Muscle of leg (tissue), 11 donors: Measurements from ENCODE around the gene TNFSF13. TPM values are rescaled to one million over a fixed set of nuclear protein-coding genes. Genes with fewer than 3 reads are reported as not detected.

ENCODE experiments used
- DNase-seq: peaks from one replicate; pipeline ENCODE4 v3.0.0; 2013
- H3K27ac ChIP-seq: one replicate; pipeline ENCODE4 v1.5.1; 2013; ENCODE audit warnings: mild to moderate bottlenecking, low read length, control low read depth
- H3K27me3 ChIP-seq: one replicate; pipeline ENCODE4 v1.6.1; 2013; ENCODE audit warnings: low read length; ENCODE audit not compliant: control insufficient read depth, insufficient read depth
- H3K36me3 ChIP-seq: one replicate; pipeline ENCODE4 v1.6.1; 2013; ENCODE audit warnings: low read length; ENCODE audit not compliant: control insufficient read depth, insufficient read depth
- H3K4me1 ChIP-seq: one replicate; pipeline ENCODE4 v1.6.1; 2013; ENCODE audit warnings: low read length; ENCODE audit not compliant: control insufficient read depth, insufficient read depth
- H3K4me3 ChIP-seq: one replicate; pipeline ENCODE4 v1.5.1; 2013; ENCODE audit warnings: low read length, control low read depth
- H3K9me3 ChIP-seq: replicated peaks from 2 replicates; pipeline ENCODE4 v1.6.1; 2013; ENCODE audit warnings: low read depth, low read length; ENCODE audit not compliant: control insufficient read depth
- WGBS: methylation state at CpG from one replicate; pipeline ENCODE4 v1.1.5; 2013; ENCODE audit warnings: missing lambda C conversion rate; ENCODE audit not compliant: insufficient coverage; 5-methylcytosine and 5-hydroxymethylcytosine counted together
- polyA plus RNA-seq, 8 donors: library from polyadenylated mRNA; unstranded; fragments of 120-200 nt; gene quantifications; one replicate each; pipeline versions ENCODE4 v1.2.1 to v1.2.3, GENCODE V29; 2013; ENCODE audit warnings: inconsistent platforms in 1 of 8, low replicate concordance in 1 of 8; ENCODE audit not compliant: insufficient read length in 8 of 8, insufficient read depth in 1 of 8
- total RNA-seq: library from RNA; stranded (reverse); fragments of 120-200 nt; gene quantifications from one replicate; pipeline ENCODE4 v1.2.4, GENCODE V29; 2013

Gene TNFSF13
- total and polyA plus RNA-seq, 9 donors = 2.2 to 5.9 (median 4.3) TPM

DNA sequence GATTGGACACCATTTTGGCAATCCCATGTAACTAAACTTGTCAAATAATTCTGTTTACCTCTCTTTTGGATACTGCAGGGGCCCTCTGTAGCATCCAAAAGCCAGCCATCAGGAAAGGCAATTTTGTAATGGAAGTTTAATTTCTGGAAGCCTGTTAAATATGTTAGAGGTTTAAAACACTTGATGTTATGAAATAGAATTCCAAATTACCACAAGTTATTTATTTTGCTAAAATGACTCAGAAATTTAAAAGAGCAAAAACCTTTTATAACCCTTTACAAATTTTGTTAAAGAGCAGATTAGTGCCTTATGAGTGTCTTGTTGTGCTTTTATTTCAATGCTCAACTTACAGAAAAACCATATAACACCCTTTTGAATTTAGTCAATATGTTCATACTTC lies 29.7 kb upstream of the TNFSF13 start:
- H3K4me1 ChIP-seq = no peaks in the 10 kb centered on the region
- no peak overlapping the region for H3K4me3 ChIP-seq
- DNase-seq = no peak
- no peaks in the 10 kb centered on the region for H3K27me3 ChIP-seq
- H3K36me3 ChIP-seq = no peaks in the 10 kb centered on the region
- H3K27ac ChIP-seq = no peak overlapping the region
- H3K9me3 ChIP-seq = peaks cover 15% of the 10 kb centered on the region

DNA sequence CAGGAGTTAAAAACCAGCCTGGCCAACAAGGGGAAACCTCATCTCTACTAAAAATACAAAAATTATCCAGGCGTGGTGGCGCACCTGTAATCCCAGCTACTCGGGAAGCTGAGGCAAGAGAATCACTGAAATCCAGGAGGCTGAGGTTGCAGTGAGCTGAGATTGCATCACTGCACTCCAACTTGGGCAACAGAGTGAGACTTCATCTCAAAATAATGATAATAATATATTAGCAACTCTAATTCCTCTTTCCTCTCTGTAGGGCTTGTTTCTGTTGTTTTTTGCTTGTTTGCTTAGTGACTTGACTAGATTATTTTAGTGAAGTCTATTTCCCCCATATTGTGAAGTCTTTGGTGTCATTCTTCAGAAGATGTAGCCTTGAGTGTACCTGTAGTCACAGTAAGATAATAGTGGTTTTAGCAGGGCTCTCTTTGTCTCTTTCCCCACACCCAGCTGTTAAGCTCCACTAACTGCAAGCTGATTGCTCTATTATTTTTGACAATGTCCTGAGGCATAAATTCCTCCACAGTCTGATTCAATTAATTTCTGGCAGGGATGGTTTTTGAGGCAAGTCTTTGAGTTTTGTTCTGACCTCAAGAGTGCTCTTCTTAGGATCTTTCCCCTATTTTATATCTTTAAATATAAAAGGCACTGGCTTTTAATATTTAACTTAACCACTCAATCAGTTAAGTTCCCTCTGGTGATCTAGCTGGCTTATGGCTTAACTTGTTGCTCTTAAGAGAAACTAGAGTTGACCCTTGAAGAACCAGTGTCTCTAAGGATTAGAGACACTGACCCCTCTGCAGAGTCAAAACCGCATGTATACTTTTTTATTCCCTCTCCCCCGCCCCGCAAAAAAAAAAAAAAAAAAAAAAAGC lies 28.3 kb upstream of the TNFSF13 start:
- no peak overlapping the region for H3K4me3 ChIP-seq
- DNase-seq = no peak
- peaks cover 15% of the 10 kb centered on the region for H3K9me3 ChIP-seq
- WGBS = no CpG with 5 or more reads among the region's 6 CpGs
- H3K27me3 ChIP-seq = no peaks in the 10 kb centered on the region
- H3K4me1 ChIP-seq = no peaks in the 10 kb centered on the region
- H3K27ac ChIP-seq = no peak overlapping the region
- no peaks in the 10 kb centered on the region for H3K36me3 ChIP-seq

GRCh38 chr17:7538050-7538449 lies 20.5 kb upstream of the TNFSF13 start:
- no CpG with 5 or more reads among the region's 3 CpGs for WGBS
- H3K27me3 ChIP-seq = peaks cover 2% of the 10 kb centered on the region
- H3K27ac ChIP-seq = no peak overlapping the region
- H3K4me3 ChIP-seq = no peak overlapping the region
- H3K9me3 ChIP-seq = peaks cover 6% of the 10 kb centered on the region
- no peak for DNase-seq
- H3K4me1 ChIP-seq = no peaks in the 10 kb centered on the region
- H3K36me3 ChIP-seq = no peaks in the 10 kb centered on the region

GRCh38 chr17:7538891-7539545 lies 19.5 kb upstream of the TNFSF13 start:
- H3K27ac ChIP-seq = no peak overlapping the region
- WGBS = 48% methylated on average over 6 of the region's 11 CpGs
- no peaks in the 10 kb centered on the region for H3K36me3 ChIP-seq
- H3K4me3 ChIP-seq = no peak overlapping the region
- H3K9me3 ChIP-seq = peaks cover 6% of the 10 kb centered on the region
- H3K27me3 ChIP-seq = peaks cover 2% of the 10 kb centered on the region
- H3K4me1 ChIP-seq = no peaks in the 10 kb centered on the region
- DNase-seq = no peak

DNA sequence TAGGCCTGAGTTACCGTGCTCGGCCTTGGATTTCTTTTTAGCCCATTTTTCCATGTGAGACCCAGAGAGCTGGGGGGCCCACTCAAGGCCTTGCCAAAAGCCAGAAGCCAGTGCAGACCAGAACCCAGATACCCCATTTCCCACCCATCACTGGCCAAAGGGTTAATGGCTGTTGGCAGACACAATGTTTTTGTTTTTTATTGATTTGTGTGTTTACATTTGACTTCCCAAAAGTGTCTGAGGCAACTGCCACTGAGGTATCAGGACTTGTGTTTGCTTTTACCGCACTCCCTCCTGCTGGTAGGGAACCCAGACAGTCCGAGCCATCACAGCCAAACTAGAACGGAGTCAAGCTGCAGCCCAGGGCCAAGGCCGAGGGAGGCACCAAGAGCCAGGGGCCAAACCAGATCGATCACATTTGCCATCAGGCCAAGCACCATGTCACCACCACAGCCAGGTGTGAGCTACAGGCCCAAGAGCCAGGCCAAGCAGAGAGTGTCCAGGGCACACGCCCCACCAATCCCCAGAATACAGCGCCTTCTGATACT lies 17.4 kb upstream of the TNFSF13 start:
- no peak for DNase-seq
- no peaks in the 10 kb centered on the region for H3K4me1 ChIP-seq
- no peaks in the 10 kb centered on the region for H3K36me3 ChIP-seq
- H3K27ac ChIP-seq = no peak overlapping the region
- no peak overlapping the region for H3K4me3 ChIP-seq
- 84% methylated on average over 7 of the region's 9 CpGs for WGBS
- peaks cover 6% of the 10 kb centered on the region for H3K9me3 ChIP-seq
- H3K27me3 ChIP-seq = peaks cover 2% of the 10 kb centered on the region

DNA sequence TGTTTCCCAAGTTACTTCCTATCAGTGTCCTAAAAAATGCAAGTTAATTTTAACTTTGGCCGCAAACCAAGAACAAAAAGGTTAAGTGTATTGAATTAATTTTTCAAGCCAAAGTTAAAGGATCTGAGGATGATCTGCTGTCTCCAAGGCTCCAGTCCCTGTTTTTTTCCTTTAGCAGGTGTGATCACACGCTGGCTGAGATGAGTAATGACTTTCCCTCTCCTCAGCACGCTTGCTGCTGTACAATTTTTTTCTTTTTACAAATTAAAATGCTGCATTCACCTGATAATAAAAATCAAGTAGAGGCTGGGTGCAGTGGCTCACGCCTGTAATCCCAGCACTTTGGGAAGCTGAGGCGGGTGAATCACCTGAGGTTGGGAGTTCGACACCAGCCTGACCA lies 13.6 kb upstream of the TNFSF13 start:
- Histone ChIP-seq H3K27ac (no peak overlapping the region), H3K36me3 (no peaks in the 10 kb centered on the region), H3K27me3 (no peaks in the 10 kb centered on the region), H3K9me3 (no peaks in the 10 kb centered on the region), H3K4me1 (peaks cover 11% of the 10 kb centered on the region), H3K4me3 (no peak overlapping the region)
- 80% methylated on average over 1 of the region's 6 CpGs for WGBS
- peak; percentile 32 for DNase-seq

DNA sequence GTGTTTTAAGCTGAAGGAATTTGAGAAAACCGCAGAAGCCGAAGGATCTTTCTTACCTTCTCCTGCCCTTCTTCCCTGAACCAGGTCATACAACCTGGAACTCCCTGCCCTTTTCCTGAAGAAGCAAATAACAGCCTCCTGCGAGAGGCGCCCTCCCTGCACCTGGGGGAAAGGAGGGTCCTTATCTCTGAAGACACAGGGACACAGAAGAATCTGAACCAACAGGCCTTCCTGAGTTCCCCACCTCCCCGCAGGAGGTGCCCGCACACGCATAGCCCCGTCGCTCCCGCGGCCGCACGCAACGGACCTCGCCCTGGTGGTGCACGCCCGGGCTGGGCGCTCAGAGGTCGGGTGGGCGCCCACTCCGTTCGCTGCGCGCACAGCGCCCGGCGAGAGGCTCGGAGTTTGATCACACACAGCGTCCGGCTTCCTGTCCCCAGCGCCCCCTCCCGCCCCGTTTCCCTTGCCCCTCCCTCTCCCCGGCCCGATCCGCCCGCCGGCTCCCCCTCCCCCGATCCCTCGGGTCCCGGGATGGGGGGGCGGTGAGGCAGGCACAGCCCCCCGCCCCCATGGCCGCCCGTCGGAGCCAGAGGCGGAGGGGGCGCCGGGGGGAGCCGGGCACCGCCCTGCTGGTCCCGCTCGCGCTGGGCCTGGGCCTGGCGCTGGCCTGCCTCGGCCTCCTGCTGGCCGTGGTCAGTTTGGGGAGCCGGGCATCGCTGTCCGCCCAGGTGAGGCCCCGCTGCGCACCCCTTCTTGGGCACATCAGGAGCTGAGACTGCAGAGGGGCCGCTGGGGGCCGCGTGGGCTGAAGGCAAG lies 9.8 kb upstream of the TNFSF13 start, which contains the start of gene TNFSF12:
TNFSF12 (plus strand) TSS at position 474 of the 816 bp plus-strand sequence; CDS start at position 570, 96 bp downstream.
- WGBS = 2% methylated on average over 50 of the region's 65 CpGs
- Histone ChIP-seq H3K4me1 (peaks cover 19% of the 10 kb centered on the region), H3K9me3 (no peaks in the 10 kb centered on the region), H3K36me3 (peaks cover 6% of the 10 kb centered on the region), H3K27me3 (no peaks in the 10 kb centered on the region), H3K4me3 (peak within 1 kb of the TSS; percentile 72), H3K27ac (peak within 1 kb of the TSS; percentile 79)
- peak; percentile 78 for DNase-seq

GRCh38 chr17:7549401-7550055 lies 9.0 kb upstream of the TNFSF13 start:
- Histone ChIP-seq H3K36me3 (peaks cover 6% of the 10 kb centered on the region), H3K4me1 (peaks cover 19% of the 10 kb centered on the region), H3K4me3 (peak overlapping the region; percentile 72), H3K27me3 (no peaks in the 10 kb centered on the region), H3K27ac (peak overlapping the region; percentile 79), H3K9me3 (no peaks in the 10 kb centered on the region)
- no peak for DNase-seq
- 38% methylated on average over 20 of the region's 20 CpGs for WGBS

DNA sequence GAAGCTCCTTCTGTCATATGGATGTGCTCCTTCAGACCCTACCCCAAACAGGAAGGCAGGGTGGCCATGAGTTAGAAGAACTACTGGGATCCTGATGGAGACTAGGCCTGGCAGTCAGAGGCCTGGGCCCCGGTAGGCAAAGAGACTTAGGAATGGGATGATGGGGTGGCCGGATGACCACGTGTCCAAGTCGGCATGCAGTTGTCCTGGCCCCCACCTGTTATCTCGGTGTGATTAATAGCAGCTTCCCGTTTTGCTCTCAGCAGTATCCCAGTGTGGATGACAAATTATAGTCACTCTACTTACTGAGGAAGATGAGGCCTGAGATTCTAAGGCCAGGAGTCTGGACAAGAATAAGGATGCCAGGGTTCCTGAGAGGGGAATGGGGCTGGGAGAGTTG lies 8.2 kb upstream of the TNFSF13 start:
- no peak for DNase-seq
- no peak overlapping the region for H3K4me3 ChIP-seq
- peak overlapping the region; percentile 29 for H3K27ac ChIP-seq
- H3K36me3 ChIP-seq = peaks cover 6% of the 10 kb centered on the region
- 65% methylated on average over 4 of the region's 6 CpGs for WGBS
- peaks cover 19% of the 10 kb centered on the region for H3K4me1 ChIP-seq
- H3K9me3 ChIP-seq = no peaks in the 10 kb centered on the region
- no peaks in the 10 kb centered on the region for H3K27me3 ChIP-seq
